Stimulated activated CD4-positive, alpha-beta T cell treated with anti-CD3 and anti-CD28 coated beads, Interleukin-15, amount 100 ng/mL, for 24 hours (primary cell): ENCODE measurements around the gene PEX10.
A peak's percentile ranks its signal among the peaks of the same experiment; 100 is the strongest.
"Not testable (repeated sequence)": the region's sequence is repeated elsewhere in the genome, so short reads cannot be mapped to it uniquely, and the experiment has no call there.

Experiments
- DNase-seq: peaks from one replicate; pipeline ENCODE4 v3.0.0-alpha.2; 2020

The PEX10 gene

GRCh38 chr1:2442661-2443060 is 30.3 kb upstream of the PEX10 start:
- no peak for DNase-seq

- DNase-seq: no peak
Measured at GRCh38 chr1:2441746-2442145, 29.4 kb upstream of the PEX10 start.

- DNase-seq: not testable (repeated sequence)
Measured at GRCh38 chr1:2440346-2440745, 28.0 kb upstream of the PEX10 start.

- DNase-seq: no peak
Measured at GRCh38 chr1:2439369-2439768, 27.0 kb upstream of the PEX10 start.

- DNase-seq: no peak
Measured at GRCh38 chr1:2438641-2439040, 26.3 kb upstream of the PEX10 start.

GRCh38 chr1:2438038-2438437 is 25.7 kb upstream of the PEX10 start:
- DNase-seq: no peak

GRCh38 chr1:2437617-2438016 is 25.3 kb upstream of the PEX10 start:
- DNase-seq: no peak

GRCh38 chr1:2436876-2437275 is 24.5 kb upstream of the PEX10 start:
- DNase-seq: no peak

- no peak for DNase-seq
Measured at GRCh38 chr1:2435746-2436355, 23.5 kb upstream of the PEX10 start.

GRCh38 chr1:2435091-2435490 is 22.7 kb upstream of the PEX10 start:
- DNase-seq: no peak

GRCh38 chr1:2433936-2434655 is 21.7 kb upstream of the PEX10 start:
- no peak for DNase-seq

GRCh38 chr1:2433196-2433595 is 20.8 kb upstream of the PEX10 start:
- DNase-seq: no peak

GRCh38 chr1:2432441-2432844 is 20.1 kb upstream of the PEX10 start:
- no peak for DNase-seq

GRCh38 chr1:2431518-2431917 is 19.2 kb upstream of the PEX10 start:
- DNase-seq: no peak

GRCh38 chr1:2431103-2431502 is 18.7 kb upstream of the PEX10 start:
- no peak for DNase-seq

GRCh38 chr1:2430592-2430973 is 18.2 kb upstream of the PEX10 start:
- DNase-seq: no peak

- peak; percentile 50 for DNase-seq
Measured at GRCh38 chr1:2429780-2430591, 17.6 kb upstream of the PEX10 start.

- DNase-seq: no peak
Measured at GRCh38 chr1:2428490-2428889, 16.1 kb upstream of the PEX10 start.

GRCh38 chr1:2427976-2428375 is 15.6 kb upstream of the PEX10 start:
- no peak for DNase-seq

- DNase-seq: no peak
Measured at GRCh38 chr1:2427051-2427450, 14.7 kb upstream of the PEX10 start.

- DNase-seq: no peak
Measured at GRCh38 chr1:2426540-2426939, 14.2 kb upstream of the PEX10 start.

- no peak for DNase-seq
Measured at GRCh38 chr1:2425892-2426291, 13.5 kb upstream of the PEX10 start.

GRCh38 chr1:2422523-2422922 is 10.2 kb upstream of the PEX10 start:
- no peak for DNase-seq

GRCh38 chr1:2419416-2419815 is 7.1 kb upstream of the PEX10 start:
- no peak for DNase-seq
